AG10803 (cell line): ENCODE data around the gene MIX23.

Experiments
- DNase-seq: peaks from one replicate; pipeline ENCODE4 v3.0.0; 2010; ENCODE audit warnings: low read depth
- H3K4me3 ChIP-seq: 2 replicates; pipeline ENCODE4 v1.5.1; 2011; ENCODE audit warnings: mild to moderate bottlenecking, low read length, control low read depth
- TF ChIP-seq, protein P1 (sequence below): conservative IDR thresholded peaks from 2 replicates; pipeline ENCODE4 v1.5.1; 2011; ENCODE audit warnings: mild to moderate bottlenecking, low read length, control low read depth, inconsistent platforms

Gene MIX23

GRCh38 chr3:122407946-122408345 is 24.9 kb upstream of the MIX23 start:
- H3K4me3 ChIP-seq = no peak overlapping the region
- DNase-seq = no peak
- TF ChIP-seq, protein P1, sequence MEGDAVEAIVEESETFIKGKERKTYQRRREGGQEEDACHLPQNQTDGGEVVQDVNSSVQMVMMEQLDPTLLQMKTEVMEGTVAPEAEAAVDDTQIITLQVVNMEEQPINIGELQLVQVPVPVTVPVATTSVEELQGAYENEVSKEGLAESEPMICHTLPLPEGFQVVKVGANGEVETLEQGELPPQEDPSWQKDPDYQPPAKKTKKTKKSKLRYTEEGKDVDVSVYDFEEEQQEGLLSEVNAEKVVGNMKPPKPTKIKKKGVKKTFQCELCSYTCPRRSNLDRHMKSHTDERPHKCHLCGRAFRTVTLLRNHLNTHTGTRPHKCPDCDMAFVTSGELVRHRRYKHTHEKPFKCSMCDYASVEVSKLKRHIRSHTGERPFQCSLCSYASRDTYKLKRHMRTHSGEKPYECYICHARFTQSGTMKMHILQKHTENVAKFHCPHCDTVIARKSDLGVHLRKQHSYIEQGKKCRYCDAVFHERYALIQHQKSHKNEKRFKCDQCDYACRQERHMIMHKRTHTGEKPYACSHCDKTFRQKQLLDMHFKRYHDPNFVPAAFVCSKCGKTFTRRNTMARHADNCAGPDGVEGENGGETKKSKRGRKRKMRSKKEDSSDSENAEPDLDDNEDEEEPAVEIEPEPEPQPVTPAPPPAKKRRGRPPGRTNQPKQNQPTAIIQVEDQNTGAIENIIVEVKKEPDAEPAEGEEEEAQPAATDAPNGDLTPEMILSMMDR = no peak

DNA sequence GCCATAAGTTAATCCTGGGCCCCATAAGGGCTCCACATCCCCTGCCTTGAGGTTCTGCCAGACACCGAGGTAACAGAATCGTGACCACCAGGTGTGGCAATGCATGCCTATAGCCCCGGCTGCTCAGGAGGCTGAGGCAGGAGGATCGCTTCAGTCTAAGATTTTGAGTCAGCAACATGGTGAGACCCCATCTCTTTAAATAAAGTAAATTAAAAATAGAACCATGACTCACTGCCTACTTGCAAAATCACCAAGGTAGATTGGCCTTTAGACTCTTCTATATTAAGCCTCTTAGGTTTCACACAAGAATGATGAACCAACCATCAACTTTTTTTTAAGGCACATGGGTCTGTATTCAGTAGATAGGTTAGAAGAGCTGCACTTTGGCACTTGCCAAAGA is 23.2 kb upstream of the MIX23 start:
- H3K4me3 ChIP-seq = no peak overlapping the region
- TF ChIP-seq, protein P1 = no peak
- DNase-seq = no peak

DNA sequence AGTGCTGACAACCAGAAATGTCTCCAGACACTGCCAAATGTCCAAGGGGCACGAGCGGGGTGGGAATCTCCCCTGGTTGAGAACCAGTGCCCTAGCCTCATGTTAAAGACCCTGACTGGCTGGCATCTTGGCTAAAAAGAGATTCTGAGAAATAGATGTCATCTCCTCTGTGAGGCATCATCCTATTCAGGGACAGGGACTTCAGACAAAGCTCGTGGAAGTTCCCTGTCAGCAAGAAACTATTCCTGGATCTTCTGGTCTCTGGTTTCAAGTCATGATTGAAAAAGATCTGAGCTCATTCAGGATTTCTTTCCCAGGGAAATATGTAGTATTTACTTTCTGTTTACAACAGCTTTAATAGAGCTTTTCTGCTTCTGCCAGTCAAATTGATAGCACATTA is 22.0 kb upstream of the MIX23 start:
- no peak overlapping the region for H3K4me3 ChIP-seq
- TF ChIP-seq, protein P1 = no peak
- DNase-seq = no peak

GRCh38 chr3:122403489-122403888 is 20.5 kb upstream of the MIX23 start:
- no peak overlapping the region for H3K4me3 ChIP-seq
- TF ChIP-seq, protein P1 = no peak
- DNase-seq = no peak

- TF ChIP-seq, protein P1 = no peak
- no peak for DNase-seq
- no peak overlapping the region for H3K4me3 ChIP-seq
Observed at GRCh38 chr3:122398920-122399319, 15.9 kb upstream of the MIX23 start.

DNA sequence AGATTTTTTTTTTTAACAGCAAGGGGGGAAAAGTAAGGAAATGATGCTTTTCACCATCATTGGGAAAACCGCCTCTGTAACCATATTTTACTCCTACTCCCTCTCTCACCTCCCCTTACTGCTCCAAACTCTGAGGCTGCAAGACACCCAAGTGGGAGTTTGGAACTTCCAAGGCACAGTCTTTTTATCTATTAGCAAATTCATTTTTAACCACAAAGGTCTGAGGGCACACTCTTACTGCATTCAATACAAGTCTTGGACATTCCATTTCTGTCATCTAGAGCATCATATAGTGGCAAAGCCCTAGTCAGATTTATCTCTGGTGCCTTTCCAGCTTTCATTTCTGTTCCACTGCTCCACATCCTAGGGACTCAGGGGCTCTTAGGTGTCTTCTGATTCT is 14.2 kb upstream of the MIX23 start:
- TF ChIP-seq, protein P1 = no peak
- no peak for DNase-seq
- no peak overlapping the region for H3K4me3 ChIP-seq

DNA sequence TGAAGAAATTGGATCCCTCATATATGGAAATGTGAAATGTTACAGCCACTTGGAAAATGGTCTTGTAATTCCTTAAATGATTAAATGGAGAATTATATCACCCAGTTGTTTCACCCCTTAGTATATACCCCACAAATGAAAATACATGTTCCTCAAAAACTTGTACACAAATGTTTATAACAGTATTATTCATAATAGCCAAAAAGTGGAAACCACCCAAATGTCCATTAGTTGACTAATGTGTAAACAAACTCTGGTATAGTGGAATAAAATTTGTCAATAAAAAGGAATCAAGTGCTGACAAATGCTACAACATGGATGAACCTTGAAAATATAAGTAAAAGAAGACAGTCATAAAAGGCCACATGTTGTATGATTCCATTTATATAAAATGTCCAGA is 13.5 kb upstream of the MIX23 start:
- H3K4me3 ChIP-seq = no peak overlapping the region
- no peak for DNase-seq
- TF ChIP-seq, protein P1 = no peak
